Gastrocnemius medialis (tissue), 4 donors: ENCODE data around the gene CCDC93.

Source experiments
- POLR2A ChIP-seq, 2 donors: fragments of 450-650 bp; IDR thresholded peaks; one replicate each; pipeline ENCODE4 v1.6.1; 2017; ENCODE audit warnings: antibody characterized with exemption in 2 of 2, mild to moderate bottlenecking in 2 of 2, moderate library complexity in 2 of 2
- TF ChIP-seq, protein P1 (sequence below), 5 experiments: fragments of 450-650 bp in 3 of 5; fragments of 200-600 bp in 2 of 5; sonication (generic) in 2 of 5; IDR thresholded peaks in 4 of 5; conservative IDR thresholded peaks in 1 of 5; 1 replicate in 4 of 5; 2 replicates in 1 of 5; pipeline ENCODE4 v1.5.1; 2016 to 2019; ENCODE audit warnings: antibody characterized with exemption in 5 of 5, mild to moderate bottlenecking in 3 of 5, moderate library complexity in 3 of 5

DNA sequence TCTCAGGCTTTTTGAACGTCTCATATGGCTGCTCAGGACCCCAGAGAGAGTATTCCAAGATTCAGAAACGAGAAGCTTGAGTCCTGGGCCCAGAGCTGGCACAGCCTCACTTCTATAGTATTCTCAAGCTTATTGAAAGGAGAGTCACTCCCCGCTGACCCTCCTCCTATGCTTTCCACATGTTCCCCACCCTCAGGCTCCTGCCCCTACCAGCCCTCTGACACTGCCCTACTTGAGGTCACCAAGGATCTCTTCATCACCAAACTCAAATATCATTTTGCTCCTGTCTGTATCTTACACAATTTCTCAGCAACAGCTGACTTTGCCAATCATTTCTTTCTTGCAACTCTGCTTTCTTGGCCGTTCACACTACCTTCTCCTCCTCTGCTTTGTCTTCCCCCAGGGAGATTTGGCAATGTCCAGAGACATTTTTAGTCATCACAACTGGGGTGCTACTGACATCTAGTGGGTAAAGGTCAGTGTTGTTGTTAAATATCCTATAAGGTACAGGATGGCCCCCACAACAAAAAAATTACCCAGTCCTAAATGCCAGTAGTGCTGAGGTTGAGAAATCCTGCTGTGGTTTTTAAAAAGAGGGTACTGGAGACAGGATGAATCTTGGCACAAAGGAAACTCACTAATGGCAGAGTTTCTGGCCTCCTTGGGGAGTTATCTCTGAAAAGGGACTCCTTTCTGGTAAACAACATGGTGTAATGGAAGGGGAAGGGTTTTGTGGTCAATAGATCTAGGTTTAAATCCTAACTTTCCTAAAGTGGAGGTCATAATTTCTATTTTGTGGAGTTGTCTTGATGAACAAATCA, 47.5 kb upstream of the CCDC93 start:
- TF ChIP-seq, protein P1, sequence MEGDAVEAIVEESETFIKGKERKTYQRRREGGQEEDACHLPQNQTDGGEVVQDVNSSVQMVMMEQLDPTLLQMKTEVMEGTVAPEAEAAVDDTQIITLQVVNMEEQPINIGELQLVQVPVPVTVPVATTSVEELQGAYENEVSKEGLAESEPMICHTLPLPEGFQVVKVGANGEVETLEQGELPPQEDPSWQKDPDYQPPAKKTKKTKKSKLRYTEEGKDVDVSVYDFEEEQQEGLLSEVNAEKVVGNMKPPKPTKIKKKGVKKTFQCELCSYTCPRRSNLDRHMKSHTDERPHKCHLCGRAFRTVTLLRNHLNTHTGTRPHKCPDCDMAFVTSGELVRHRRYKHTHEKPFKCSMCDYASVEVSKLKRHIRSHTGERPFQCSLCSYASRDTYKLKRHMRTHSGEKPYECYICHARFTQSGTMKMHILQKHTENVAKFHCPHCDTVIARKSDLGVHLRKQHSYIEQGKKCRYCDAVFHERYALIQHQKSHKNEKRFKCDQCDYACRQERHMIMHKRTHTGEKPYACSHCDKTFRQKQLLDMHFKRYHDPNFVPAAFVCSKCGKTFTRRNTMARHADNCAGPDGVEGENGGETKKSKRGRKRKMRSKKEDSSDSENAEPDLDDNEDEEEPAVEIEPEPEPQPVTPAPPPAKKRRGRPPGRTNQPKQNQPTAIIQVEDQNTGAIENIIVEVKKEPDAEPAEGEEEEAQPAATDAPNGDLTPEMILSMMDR (IDR thresholded peaks at IDR 0.05 in 4 of 5, conservative IDR thresholded peaks at IDR 0.05 in 1 of 5): peak in 3 of 5 experiments; percentile 27 to 48 (median 42)
- TF ChIP-seq POLR2A (IDR thresholded peaks at IDR 0.05): no peak
